Epithelial cell of esophagus (primary cell): ENCODE measurements around the gene GNGT2.

ENCODE experiments used
- DNase-seq: peaks from one replicate; pipeline ENCODE4 v3.0.0; 2010; ENCODE audit warnings: low read depth
- H3K4me3 ChIP-seq: 2 replicates; pipeline ENCODE4 v1.5.1; 2011; ENCODE audit warnings: mild to moderate bottlenecking, low read length, control low read depth
- TF ChIP-seq, protein P1 (sequence below): IDR thresholded peaks from 2 replicates; pipeline ENCODE4 v1.5.1; 2011; ENCODE audit warnings: low read depth, mild to moderate bottlenecking, low read length, control low read depth, inconsistent platforms; ENCODE audit not compliant: insufficient read depth; ENCODE audit errors: missing control alignments

Gene GNGT2

DNA sequence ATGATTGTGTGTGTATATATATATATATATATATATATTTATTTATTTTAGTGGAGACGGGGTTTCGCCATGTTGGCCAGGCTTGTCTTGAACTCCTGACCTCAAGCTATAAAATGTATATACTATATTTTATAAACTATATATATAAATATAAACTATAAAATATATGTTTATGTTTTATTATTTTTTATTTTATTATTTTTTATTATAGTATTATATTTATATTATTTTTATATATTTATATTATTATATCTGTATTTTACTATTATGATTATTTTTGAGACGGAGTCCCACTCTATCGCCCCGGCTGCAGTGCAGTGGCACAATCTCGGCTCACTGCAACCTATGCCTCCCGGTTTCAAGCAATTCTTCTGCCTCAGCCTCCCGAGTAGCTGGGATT, 30.7 kb upstream of the GNGT2 start:
- no peak overlapping the region for H3K4me3 ChIP-seq
- DNase-seq = no peak
- TF ChIP-seq, protein P1, sequence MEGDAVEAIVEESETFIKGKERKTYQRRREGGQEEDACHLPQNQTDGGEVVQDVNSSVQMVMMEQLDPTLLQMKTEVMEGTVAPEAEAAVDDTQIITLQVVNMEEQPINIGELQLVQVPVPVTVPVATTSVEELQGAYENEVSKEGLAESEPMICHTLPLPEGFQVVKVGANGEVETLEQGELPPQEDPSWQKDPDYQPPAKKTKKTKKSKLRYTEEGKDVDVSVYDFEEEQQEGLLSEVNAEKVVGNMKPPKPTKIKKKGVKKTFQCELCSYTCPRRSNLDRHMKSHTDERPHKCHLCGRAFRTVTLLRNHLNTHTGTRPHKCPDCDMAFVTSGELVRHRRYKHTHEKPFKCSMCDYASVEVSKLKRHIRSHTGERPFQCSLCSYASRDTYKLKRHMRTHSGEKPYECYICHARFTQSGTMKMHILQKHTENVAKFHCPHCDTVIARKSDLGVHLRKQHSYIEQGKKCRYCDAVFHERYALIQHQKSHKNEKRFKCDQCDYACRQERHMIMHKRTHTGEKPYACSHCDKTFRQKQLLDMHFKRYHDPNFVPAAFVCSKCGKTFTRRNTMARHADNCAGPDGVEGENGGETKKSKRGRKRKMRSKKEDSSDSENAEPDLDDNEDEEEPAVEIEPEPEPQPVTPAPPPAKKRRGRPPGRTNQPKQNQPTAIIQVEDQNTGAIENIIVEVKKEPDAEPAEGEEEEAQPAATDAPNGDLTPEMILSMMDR = no peak

DNA sequence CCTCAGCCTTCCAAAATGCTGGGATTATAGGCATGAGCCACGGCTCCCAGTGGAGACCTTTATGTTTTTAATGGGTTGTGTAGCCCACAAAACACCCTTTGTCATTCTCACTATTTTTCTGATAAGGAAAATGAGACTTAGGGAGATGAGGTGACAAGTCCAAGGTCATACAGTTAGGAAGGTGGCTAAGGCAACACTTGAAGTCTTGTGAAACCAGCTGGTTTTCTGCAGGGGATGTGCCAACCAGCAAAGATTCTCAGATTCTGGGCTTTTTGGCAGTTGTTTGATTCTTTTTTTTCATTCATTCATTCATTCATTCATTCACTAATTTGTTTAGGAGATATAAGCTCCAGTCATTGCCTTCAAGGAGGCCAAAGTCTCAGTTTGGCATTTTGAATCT, 30.2 kb upstream of the GNGT2 start:
- TF ChIP-seq, protein P1 = no peak
- H3K4me3 ChIP-seq = no peak overlapping the region

DNA sequence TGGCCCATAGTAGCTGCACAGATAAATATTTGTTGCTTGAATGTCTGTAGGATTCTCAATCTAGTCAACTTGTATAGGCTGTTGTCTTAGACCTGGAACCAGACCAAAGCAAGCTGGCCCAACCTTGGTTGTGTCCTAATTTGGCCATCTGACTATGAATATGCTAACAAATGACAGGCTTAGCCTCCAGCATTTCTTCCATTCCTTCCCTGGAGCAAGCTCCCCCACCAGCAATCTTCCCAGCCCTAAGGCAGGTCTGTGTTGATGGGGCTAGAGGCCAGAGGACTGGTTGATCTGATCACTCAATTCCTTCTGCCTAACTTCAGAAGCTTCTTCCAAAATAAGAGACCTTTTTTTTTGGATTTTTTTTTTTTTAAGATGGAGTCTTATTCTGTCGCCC, 29.6 kb upstream of the GNGT2 start:
- no peak overlapping the region for H3K4me3 ChIP-seq
- no peak for DNase-seq
- TF ChIP-seq, protein P1 = no peak

More for the DNA sequence above, 30.2 kb upstream of the GNGT2 start:
- DNase-seq = no peak

DNA sequence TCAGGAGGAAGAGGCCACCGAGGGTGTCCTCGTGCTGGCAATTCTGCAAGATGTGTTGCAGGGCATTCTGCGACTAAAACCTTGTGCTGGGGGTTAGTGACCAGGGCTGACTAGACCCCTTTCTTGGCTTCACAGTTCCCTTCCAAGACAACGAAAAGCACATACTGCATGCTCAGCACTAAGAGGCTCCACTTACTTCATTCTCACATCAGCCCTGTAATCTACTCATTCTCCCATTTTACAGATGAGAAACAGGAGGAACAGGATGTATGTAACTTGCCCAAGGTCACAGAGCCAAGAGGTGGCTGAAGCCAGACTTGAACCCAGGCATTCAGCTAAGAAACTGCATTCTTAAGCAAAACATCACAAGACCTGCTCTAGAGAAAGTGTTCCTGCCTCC, 25.5 kb upstream of the GNGT2 start:
- no peak overlapping the region for H3K4me3 ChIP-seq
- no peak for DNase-seq
- TF ChIP-seq, protein P1 = no peak

DNA sequence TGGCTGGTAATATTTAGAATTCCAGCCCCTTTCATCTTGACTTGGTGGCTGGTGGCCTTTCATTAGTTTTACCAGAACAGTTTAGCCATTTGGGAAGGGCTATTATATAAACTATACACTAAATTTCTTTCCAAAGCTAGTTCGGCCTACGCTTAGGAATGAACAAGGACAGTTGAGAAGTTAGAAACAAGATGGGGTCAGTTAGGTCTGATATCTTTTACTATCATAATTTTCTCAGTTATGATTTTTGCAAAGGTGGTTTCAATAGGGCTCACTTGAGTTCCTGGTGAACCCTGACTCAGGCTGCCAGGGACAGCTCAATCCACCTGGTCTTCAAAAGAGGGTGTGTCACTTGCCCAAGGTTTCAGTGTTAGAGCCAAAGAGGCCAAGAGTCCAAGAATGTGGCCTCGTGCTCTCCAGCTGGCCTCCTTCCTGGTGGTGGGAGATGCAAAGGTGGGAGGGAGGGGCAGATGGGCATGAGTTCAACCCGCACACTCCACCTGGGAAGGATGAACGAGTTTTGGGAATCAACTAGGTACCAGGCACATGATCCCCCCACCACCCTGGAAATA, 24.2 kb upstream of the GNGT2 start:
- no peak overlapping the region for H3K4me3 ChIP-seq
- no peak for DNase-seq

DNA sequence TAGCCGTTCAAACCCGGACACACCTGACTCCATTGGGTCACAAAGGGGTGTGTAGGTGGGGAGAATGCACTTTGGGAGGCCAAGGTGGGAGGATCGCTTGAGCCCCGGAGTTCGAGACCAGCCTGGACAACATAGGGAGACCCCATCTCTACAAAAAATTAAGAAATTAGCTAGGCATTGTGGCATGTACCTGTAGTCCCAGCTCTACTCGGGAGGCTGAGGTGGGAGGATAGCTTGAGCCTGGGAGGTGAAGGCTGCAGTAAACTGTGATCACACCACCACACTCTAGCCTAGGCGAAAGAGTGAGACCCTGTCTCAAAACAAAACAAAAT, 21.2 kb upstream of the GNGT2 start:
- H3K4me3 ChIP-seq = no peak overlapping the region
- DNase-seq = no peak
- TF ChIP-seq, protein P1 = no peak

More for the DNA sequence above, 24.2 kb upstream of the GNGT2 start:
- TF ChIP-seq, protein P1 = no peak
